Activated CD4-positive, alpha-beta T cell treated with anti-CD3 and anti-CD28 coated beads for 36 hours (primary cell): ENCODE measurements around the gene PHC3. TPM values are rescaled to one million over a fixed set of nuclear protein-coding genes. Genes with fewer than 3 reads are reported as not detected.

ENCODE experiments used
- ATAC-seq: fragments of 200-7000 bp; cut with Tn5 transposase; one replicate; pipeline ENCODE4 v1.10.0; 2021; ENCODE audit warnings: mild to moderate bottlenecking, moderate library complexity
- CTCF ChIA-PET: fragments of 350-600 bp; sonication (Branson Sonifier 250); formaldehyde crosslinking; loops from one replicate; lab custom pipeline; 2021; ENCODE audit warnings: antibody characterized with exemption; lab: Charles Lee
- POLR2A ChIA-PET: fragments of 350-600 bp; sonication (Branson Sonifier 250); formaldehyde crosslinking; loops from one replicate; lab custom pipeline; 2021; ENCODE audit warnings: antibody characterized with exemption, inconsistent platforms; lab: Charles Lee
- DNase-seq: peaks from one replicate; pipeline ENCODE4 v3.0.0-alpha.2; 2020
- H3K27ac Mint-ChIP-seq: one replicate; pipeline ENCODE4 v1.8.0; 2021; ENCODE audit warnings: mixed read lengths
- H3K27me3 Mint-ChIP-seq: one replicate; pipeline ENCODE4 v1.8.0; 2021; ENCODE audit warnings: mixed read lengths
- H3K36me3 Mint-ChIP-seq: one replicate; pipeline ENCODE4 v1.8.0; 2021; ENCODE audit warnings: low read depth, mixed read lengths
- H3K4me1 Mint-ChIP-seq: one replicate; pipeline ENCODE4 v1.8.0; 2021; ENCODE audit warnings: mixed read lengths
- H3K4me3 Mint-ChIP-seq: one replicate; pipeline ENCODE4 v1.8.0; 2021; ENCODE audit warnings: mild to moderate bottlenecking, moderate library complexity, mixed read lengths
- H3K9me3 Mint-ChIP-seq: one replicate; pipeline ENCODE4 v1.8.0; 2021; ENCODE audit warnings: low read depth, mixed read lengths
- intact Hi-C, 2 experiments: fragments of 100-400 bp; cut with DNase I in 1 of 2; cut with micrococcal nuclease in 1 of 2; formaldehyde crosslinking; loops; one replicate each; pipeline versions ENCODE4 v1.14.2 to v1.15.1; 2022 to 2024; cut with DNase I, micrococcal nuclease
- total RNA-seq, 2 experiments: library from RNA; stranded (reverse); gene quantifications; one replicate each; pipeline ENCODE4 v1.2.3, GENCODE V29; 2021

The PHC3 gene
- total RNA-seq, 2 experiments from 2014 or later: 47.6 to 83.9 TPM

- no peak overlapping the region for H3K4me3 Mint-ChIP-seq
- no peaks in the 10 kb centered on the region for H3K36me3 Mint-ChIP-seq
- H3K27ac Mint-ChIP-seq: no peak overlapping the region
- intact Hi-C loops: no loop called here
- H3K4me1 Mint-ChIP-seq: peaks cover 15% of the 10 kb centered on the region
- H3K9me3 Mint-ChIP-seq: no peaks in the 10 kb centered on the region
- ChIA-PET POLR2A (interaction anchor here (0.6 kb wide), 1 partner anchor 275 kb away, joined by 3 read pairs; the partner anchor contains the start of gene ACTRT3), CTCF (interaction anchor here (1.4 to 2.2 kb wide), 2 partner anchors 11 kb away, joined by 3 to 5 read pairs; no protein-coding TSS in a partner anchor)
- H3K27me3 Mint-ChIP-seq: no peaks in the 10 kb centered on the region
- ATAC-seq (no peak), DNase-seq (no peak)
These were observed 137.3 kb downstream of the PHC3 start for GRCh38 chr3:170044271-170044670.

- intact Hi-C loops: no loop called here
- CTCF ChIA-PET: interaction anchor here (0.5 to 0.7 kb wide), 2 partner anchors 10 to 14 kb away, joined by 3 to 4 read pairs; no protein-coding TSS in a partner anchor
These were observed 138.0 kb downstream of the PHC3 start for GRCh38 chr3:170043506-170043905.

GRCh38 chr3:170040418-170040817 is 141.1 kb downstream of the PHC3 start:
- H3K36me3 Mint-ChIP-seq: no peaks in the 10 kb centered on the region
- intact Hi-C loops: no loop called here
- no peak for ATAC-seq
- no peaks in the 10 kb centered on the region for H3K9me3 Mint-ChIP-seq
- POLR2A ChIA-PET: no interaction called here
- peak overlapping the region; percentile 48 for H3K27ac Mint-ChIP-seq
- peaks cover 15% of the 10 kb centered on the region for H3K4me1 Mint-ChIP-seq
- H3K27me3 Mint-ChIP-seq: no peaks in the 10 kb centered on the region
- CTCF ChIA-PET: interaction anchor here (0.9 to 1.5 kb wide), 4 partner anchors 12 to 19 kb away, joined by 4 to 8 read pairs (median 6); no protein-coding TSS in a partner anchor
- DNase-seq: no peak
- H3K4me3 Mint-ChIP-seq: no peak overlapping the region

More at GRCh38 chr3:170043506-170043905, 138.0 kb downstream of the PHC3 start:
- no peaks in the 10 kb centered on the region for H3K9me3 Mint-ChIP-seq
- H3K4me1 Mint-ChIP-seq: peaks cover 17% of the 10 kb centered on the region
- no peaks in the 10 kb centered on the region for H3K36me3 Mint-ChIP-seq
- DNase-seq (no peak), ATAC-seq (no peak)
- no peak overlapping the region for H3K27ac Mint-ChIP-seq
- H3K27me3 Mint-ChIP-seq: no peaks in the 10 kb centered on the region
- H3K4me3 Mint-ChIP-seq: no peak overlapping the region
- POLR2A ChIA-PET: no interaction called here

- Mint-ChIP-seq H3K27me3 (no peaks in the 10 kb centered on the region), H3K4me3 (peak overlapping the region; percentile 79), H3K4me1 (peaks cover 11% of the 10 kb centered on the region), H3K27ac (no peak overlapping the region), H3K9me3 (no peaks in the 10 kb centered on the region), H3K36me3 (no peaks in the 10 kb centered on the region)
- ChIA-PET POLR2A (no interaction called here), CTCF (interaction anchor here (0.6 kb wide), 1 partner anchor 29 kb away, joined by 3 read pairs; no protein-coding TSS in a partner anchor)
- peak; percentile 13 for ATAC-seq
- intact Hi-C loops: loop anchor here (1.0 to 5.0 kb wide), 9 partner anchors 16 to 319 kb away; partner anchors contain the start of genes LRRC34 (in 1 of the 2), LRRIQ4 (in 1 of the 2), PHC3 (in 1 of the 2) and SEC62 (in 1 of the 2)
- peak; percentile 54 for DNase-seq
These were observed 143.0 kb downstream of the PHC3 start for GRCh38 chr3:170038434-170039110.

Other genes with a start within 250 kb of the PHC3 start
- gene SEC62, start 214.9 kb downstream of the PHC3 start, total RNA-seq: 10 to 100 TPM; 62.8 to 74.7 TPM
- gene GPR160, start 143.7 kb downstream of the PHC3 start, total RNA-seq: 10 to 100 TPM in 1 of 2 experiments, 1 to 10 TPM in 1; 9.4 to 11.1 TPM
- gene PRKCI, start 40.7 kb upstream of the PHC3 start, total RNA-seq: 10 to 100 TPM; 32.3 to 33.0 TPM
- 10 to 100 TPM; 15.6 to 20.3 TPM for gene SKIL, start 176.0 kb upstream of the PHC3 start, total RNA-seq
- not detected for gene CLDN11, start 237.1 kb upstream of the PHC3 start, total RNA-seq